Putamen (tissue), 1 donor: Measurements from ENCODE around the gene SENP5.
"Not testable (repeated sequence)": the region's sequence is repeated elsewhere in the genome, so short reads cannot be mapped to it uniquely, and the experiment has no call there.

Source experiments
- DNase-seq: peaks from one replicate; pipeline ENCODE4 v3.0.0-alpha.2; 2016; ENCODE audit warnings: low spot score

SENP5 gene, protein sequence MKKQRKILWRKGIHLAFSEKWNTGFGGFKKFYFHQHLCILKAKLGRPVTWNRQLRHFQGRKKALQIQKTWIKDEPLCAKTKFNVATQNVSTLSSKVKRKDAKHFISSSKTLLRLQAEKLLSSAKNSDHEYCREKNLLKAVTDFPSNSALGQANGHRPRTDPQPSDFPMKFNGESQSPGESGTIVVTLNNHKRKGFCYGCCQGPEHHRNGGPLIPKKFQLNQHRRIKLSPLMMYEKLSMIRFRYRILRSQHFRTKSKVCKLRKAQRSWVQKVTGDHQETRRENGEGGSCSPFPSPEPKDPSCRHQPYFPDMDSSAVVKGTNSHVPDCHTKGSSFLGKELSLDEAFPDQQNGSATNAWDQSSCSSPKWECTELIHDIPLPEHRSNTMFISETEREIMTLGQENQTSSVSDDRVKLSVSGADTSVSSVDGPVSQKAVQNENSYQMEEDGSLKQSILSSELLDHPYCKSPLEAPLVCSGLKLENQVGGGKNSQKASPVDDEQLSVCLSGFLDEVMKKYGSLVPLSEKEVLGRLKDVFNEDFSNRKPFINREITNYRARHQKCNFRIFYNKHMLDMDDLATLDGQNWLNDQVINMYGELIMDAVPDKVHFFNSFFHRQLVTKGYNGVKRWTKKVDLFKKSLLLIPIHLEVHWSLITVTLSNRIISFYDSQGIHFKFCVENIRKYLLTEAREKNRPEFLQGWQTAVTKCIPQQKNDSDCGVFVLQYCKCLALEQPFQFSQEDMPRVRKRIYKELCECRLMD

DNA sequence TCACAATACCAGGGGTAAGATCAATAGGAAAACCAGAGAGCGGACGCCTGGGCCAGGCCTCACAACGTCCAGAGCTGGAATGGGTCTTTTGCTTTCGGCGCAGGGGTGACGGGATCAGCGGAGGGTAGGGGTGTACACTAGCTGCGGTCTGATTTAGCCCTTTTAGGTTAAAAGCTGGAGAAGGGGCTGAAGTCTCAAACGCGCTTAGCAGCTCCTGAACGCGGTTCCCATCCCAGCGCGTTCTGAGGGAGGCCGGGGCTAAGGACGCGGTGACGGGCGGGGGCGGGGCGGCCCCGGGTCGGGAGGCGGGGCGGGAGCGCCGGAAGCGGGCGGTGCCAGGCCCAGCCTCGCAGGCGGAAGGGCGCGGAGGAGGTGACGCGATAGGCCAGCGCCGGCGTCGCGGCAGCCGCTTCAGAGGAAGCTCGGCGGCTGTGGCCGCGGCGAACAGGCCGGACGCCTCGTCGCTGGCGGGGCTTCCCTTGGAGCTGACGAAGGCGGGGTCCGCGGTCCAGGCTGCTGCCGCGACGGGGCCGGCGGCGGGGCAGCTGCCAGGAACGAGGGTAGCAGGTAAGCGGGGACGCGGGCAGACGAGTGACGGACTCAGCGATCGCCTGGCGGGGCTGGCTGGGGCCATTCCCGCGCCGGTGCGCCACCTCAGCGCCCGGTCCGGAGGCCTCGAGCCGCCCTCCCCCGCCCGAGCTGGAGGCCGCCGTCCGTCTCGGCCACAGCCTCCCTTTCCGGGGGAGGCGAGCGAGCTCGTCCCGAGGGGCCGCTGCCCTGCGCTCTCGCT is at the start of gene SENP5:
SENP5 (plus strand) TSS at position 414 of the 790 bp plus-strand sequence. CDS start 17,262 bp downstream, outside the sequence.
- peak; percentile 91 for DNase-seq

DNA sequence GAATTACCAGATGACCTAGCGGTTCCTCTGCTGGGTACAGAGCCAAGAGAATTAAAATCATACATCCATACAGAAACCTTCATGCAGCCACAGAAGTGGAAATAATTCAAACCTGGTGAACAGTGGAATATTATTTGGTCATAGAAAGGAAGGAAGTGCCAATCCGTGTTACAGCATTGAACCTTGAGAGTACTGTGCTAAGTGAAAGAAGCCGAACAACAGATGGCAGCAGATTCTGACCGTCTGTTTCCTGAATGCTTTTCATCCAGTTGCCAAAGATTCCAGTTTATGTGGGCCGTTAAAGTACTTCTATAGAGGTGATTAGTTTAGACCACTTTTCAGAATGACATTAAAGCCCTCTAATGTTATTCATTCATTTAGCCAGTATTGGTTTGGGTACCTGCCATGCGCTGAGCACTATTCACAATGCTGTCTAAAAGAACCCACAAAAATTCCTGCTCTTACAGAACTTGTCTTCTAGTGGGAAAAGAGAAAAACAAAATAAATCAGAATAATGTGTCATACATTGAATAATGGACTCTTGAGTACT is 45.8 kb upstream of the SENP5 start:
- no peak for DNase-seq

DNA sequence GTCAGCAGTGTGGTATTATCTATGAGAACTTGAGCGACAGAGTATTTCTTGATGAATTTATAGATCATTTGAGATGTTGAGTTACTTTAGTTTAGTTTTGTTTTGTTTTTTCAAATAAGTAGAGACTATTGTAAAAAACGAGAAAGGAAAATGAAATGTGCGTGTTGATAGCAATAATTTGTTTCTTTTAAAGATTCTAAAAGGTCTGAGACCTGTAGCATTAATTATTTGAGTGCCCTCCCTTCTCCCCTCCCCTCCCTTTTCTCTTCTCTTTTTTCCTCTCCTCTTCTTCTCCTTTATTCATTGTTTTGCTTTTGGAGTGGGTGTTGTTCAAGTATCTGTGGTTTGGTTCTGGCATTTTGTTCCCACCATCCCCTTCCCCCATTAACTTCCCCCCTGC is 38.1 kb upstream of the SENP5 start:
- DNase-seq = not testable (repeated sequence)

DNA sequence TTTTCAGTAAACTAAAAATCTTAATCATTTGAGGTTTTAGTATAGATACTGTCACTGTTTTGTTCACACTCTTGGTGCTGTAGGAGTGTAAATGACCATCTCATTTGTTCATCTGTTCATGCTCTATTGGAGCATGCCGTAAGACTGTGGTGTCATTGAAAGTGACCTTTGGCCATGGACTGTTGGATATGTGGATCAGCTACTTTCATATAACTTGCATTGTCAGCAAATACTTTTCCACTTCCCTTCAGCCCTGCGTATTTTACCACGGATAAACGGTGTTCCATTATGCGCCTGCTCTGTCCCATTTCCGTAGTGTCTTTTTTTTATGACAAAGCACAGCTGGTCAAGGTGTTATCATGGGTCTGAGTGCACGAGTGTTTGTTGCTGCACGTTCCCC is 32.6 kb upstream of the SENP5 start:
- DNase-seq = no peak

DNA sequence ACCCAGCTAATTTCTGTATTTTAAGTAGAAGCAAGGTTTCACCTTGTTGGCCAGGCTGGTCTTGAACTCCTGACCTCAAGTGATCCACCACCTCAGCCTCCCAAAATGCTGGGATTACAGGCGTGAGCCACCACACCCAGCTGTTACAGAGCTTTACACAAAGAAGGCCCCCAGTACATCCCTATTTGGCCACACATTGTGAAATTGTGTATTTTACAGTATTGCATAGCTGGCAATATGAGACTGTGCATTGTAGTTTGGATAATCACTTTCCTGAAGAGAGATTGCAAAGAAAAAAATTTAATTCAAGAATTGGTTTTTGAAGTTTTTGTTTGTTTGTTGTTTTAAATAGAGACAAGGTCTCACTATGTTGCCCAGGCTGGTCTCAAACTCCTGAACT is 31.1 kb upstream of the SENP5 start:
- not testable (repeated sequence) for DNase-seq

DNA sequence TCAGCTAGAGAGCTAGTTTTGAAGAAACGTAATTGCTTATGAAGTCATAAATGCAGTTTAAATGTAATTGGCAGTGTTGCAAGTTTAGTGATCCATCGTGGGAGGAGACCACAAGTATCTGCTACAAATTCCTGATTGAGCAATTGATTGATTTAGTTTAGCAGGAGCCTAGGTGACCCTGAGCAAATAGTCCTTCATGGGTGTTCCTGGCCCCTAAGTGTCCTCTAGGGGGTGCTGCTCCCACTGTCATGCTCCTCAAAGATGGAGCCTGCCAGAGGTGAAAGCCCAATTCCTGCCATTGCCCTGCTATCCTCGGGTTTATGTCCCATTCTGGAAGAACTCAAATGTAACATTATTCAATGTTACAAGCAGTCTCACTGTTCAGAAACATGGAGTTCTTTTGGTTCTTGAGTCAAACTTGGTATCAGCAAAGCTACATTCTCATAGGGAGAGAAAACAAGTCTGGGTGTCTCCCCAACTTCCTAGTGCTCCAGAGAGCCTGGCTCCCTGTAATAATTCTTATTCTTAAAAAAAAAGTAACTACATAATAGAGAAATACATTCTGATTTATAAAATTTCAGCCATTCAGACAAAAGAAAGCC is 29.8 kb upstream of the SENP5 start:
- DNase-seq = peak; percentile 29

DNA sequence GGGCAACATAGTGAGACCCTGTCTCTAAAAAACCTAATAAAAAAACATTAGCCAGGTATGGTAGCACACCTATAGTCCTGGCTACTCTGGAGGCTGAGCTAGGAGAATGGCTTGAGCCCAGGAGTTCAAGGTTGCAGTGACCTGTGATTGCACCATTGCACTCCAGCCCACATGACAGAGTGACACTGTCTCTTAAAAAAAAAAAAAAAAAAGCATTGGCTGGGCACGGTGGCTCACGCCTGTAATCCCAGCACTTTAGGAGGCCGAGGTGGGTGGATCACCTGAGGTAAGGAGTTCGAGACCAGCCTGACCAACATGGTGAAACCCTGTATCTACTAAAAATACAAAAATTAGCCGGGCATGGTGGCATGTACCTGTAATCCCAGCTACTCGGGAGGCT is 28.4 kb upstream of the SENP5 start:
- DNase-seq = not testable (repeated sequence)

DNA sequence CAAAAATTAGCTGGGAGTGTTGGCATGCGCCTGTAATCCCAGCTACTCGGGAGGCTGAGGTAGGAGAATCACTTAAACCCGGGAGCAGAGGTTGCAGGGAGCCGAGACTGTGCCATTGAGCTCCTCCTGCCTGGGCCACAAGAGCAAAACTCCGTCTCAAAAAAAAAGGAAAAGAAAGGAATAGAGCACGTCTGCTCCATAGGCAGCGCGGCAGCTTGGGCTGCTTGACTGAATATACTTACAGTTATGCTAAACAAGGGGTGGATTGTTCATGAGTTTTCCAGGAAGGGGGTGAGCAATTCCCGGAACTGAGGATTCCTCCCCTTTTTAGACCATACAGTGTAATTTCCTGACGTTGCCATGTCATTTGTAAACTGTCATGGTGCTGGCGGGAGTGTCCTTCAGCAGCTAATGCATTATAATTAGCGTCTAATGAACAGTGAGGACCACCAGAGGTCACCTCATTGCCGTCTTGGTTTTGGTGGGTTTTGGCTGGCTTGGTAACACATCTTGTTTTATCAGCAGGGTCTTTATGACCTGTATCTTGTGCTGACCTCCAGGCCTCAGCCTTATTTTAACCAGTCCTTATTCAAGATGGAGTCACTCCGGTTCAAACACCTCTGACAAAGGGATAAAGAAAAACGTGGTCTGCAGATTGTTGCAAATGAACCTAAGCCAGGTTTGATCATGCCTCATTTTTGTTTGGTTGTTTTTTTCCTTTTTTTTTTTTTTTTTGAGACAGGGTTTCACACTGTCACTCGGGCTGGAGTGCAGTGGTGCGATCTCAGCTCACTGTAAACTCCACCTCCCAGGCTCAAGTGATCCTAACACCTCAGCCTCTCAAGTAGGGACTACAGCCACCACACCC is 24.9 kb upstream of the SENP5 start:
- DNase-seq = no peak

DNA sequence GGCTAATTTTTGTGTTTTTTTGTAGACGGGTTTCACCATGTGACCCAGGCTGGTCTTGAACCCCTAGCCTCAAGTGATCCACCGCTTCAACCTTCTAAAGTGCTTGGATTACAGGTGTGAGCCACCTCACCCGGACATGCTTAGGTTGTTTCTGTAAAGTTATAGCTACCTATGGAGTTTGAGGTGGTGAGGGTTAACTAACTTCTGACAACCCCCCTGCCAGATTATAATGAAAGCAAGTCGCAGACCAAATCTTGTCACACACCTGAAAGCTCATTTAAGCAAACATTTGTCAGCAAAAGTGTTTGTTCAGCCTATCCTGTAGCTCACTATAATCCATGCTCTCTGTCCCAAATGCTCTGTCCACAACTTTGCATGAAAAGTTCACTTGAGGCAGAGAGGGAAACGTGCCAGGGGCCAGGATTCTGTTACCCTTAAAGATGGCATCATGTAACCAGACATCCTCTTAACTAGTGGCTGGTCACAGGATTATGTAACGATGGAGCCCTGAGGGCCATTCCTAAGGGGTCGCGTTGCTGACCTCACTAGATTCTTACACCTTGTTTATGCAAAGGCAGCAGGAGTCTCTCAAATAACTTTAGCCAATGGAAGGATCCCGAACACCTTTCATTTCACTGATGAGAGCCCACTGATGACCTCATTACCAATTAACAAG is 24.1 kb upstream of the SENP5 start:
- DNase-seq = no peak

DNA sequence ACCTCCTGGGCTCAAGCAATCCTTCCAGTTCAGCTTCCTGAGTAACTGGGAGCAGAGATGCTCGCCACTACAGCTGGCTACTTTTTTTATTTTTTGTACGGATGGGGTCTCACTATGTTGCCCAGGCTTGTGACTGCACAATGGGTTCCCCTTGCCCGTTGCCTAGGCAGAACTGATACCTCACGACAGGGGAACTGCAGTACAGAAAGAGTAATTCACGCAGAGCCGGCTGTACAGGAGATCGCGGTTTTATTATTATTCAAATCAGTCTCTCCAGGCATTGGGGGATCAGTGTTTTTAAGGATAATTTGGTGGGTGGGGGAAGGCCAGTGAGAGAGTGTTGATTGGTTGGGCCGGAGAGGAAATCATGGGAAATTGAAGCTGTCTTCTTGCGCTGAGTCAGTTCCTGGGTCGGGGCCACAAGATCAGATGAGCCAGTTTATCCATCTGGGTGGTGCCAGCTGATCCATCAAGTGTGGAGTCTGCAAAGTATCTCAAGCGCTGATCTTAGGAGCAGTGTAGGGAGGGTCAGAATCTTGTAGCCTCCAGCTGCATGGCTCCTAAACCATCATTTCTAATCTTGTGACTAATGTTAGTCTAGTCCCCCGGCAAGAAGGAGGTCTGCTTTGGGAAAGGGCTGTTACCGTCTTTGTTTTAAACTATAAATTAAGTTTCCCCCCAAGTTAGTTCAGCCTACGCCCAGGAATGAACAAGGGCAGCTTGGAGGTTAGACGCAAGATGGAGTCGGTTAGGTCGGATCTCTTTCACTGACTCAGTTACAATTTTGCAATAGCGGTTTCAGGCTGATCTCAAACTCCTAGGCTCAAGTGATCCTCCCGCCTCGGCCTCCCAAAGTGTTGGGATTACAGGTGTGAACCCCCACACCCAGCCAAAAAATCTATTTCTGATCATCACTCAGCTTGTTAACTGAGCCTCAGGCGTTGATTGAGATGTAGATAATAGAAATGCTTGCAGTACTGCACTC is 23.2 kb upstream of the SENP5 start:
- not testable (repeated sequence) for DNase-seq

DNA sequence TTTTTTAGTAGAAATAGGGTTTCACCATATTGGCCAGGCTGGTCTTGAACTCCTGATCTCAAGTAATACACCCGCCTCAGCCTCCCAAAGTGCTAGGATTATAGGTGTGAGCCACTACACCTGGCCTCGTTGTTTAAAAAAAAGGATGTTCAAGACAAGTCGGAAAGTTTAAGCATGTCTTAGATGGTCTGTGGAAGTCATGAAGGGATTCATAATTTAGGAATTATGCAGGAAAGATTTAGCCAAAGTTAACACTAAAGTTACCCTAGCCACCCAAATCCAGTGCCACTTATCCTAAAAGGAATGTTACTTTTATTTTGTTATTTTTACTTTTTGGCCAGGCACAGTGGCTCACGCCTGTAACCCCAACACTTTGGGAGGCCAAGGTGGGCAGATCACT is 19.3 kb upstream of the SENP5 start:
- DNase-seq = not testable (repeated sequence)

DNA sequence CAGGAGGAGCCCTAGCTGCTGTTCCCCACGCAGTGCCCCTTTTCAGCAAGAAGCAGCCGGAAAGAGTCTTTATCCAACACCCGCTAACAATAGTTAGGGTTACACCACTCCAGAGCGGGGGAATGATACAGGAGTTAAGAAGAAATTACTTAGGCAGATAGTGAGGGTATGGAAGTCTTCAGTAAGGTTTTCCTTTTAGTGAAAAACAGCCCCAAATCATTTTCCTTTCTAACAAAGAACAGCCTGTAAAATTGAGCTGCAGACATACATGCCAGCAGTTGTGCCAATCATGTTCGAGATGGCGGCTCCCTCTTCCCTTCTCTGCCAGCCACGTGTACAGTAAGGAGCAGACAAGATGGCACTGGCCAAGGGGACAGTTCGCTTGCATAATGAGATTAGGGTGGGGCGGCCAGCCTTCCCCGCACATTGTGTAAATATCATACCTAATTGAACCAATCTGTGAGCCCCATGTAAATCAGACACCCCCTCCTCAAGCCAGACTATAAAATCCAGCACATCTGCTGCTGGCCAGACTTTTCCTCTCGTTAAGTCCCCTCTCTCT is 18.5 kb upstream of the SENP5 start:
- DNase-seq = no peak

DNA sequence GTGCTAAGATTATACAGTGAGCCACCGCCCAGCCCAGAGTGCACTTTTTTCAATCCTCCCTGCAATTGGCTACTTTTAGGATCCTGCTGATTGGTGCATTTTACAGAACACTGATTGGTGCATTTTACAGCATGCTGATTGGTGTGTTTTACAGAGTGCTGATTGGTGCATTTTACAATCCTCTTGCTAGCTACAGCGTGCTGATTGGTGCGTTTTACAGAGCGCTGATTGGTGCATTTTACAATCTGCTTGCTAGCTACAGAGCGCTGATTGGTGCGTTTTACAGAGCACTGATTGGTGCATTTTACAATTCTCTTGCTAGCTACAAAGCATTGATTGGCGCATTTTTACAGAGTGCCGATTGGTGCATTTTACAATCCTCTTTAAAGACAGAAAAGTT is 4.7 kb upstream of the SENP5 start:
- not testable (repeated sequence) for DNase-seq

DNA sequence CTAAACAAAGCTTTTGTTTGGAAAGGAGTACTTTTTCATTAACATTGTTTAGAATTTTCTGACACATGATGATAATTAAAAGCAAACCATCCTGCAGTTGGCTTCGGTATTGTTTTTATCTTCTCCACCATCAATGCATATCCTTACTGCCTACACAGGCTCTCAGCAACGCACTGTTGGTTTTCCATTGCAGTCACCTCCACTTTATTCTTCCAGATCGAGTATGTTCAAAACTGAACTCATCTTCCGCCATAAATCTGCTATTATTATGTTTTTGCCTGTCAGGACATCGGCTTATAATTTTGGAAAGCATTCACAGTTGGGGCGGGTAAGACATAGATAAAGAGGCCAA is 589 bp upstream of the SENP5 start:
- no peak for DNase-seq

DNA sequence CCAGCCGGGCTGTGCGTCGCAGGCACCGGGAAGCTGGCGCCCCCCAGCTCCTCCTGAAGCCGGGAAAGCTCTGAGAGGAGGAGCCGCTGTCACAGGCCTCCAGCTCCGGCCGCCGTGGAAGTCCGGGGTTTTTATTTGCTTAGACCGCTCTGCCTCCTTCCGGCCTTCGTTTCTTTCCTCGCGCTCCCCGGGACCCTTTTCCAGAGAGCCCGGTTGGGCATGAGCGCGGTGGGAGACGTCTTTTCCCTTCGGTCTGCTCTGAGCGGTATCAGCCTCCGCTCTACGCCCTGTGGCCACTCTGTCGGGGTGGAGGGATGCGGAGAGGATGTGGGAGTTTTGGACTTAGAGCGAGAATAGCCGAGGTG is 559 bp downstream of the SENP5 start:
- peak; percentile 8 for DNase-seq

DNA sequence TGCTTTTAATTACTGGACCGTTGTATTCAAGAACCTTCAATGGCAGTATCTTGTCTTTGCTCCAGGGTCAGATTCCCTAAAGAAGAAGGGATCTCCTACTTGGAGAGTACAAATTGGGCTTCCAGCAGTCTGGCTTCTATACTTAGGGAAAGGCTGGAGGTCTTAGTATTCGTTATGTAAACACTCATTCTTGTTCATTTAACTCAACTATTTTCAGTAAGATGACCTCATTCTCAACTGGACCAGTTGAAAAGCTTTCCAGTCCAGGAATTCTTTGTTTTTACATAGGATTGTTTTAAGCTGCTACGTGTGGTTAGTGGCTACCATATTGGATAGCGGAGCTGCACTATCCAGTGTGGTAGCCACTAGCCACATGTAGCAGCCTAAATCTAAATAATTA is 4.6 kb downstream of the SENP5 start:
- DNase-seq = no peak

DNA sequence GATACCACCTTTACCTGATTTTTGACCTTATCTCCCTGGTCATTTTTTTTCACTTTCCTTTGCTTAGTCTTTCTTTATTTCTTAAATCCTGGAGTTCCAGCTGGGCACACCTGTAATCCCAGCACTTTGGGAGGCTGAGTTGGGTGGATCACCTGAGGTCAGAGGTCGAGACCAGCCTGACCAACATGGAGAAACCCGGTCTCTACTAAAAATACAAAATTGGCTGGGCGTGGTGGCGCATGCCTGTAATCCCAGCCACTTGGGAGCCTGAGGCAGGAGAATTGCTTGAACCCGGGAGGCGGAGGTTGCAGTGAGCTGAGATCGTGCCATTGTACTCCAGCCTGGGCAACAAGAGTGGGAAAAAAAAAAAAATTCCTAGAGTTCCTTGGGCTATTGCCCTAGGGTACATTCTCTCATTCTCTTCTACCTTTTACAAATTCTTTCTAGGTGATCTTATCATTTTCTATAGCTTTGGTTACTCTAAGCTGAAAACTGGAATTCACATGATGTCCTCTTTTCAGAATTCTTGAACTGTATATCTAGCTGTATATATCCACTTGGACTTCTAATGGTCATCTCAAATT is 6.9 kb downstream of the SENP5 start:
- not testable (repeated sequence) for DNase-seq

DNA sequence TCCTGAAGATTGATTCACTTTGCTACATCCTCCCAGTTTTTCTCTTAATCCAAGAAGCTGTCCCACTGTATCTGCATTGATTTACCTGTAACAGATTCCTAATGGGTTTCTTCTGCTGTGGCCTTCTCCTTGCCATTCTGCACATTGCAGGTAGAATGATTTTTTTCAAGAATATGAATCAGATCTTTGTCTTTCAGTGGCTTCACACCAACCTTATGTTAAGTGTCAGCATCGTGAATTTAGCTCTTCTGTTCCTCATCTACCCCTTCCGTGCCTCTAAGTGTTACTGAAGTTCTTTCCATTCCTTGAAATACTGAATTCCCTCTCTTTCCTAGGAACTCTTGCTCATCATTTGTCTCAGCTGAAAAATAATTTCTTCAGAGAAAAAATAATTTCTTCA is 7.5 kb downstream of the SENP5 start:
- no peak for DNase-seq
